OCI-LY7 (cell line): ENCODE results near the gene WIPF3.

Experiments
- EZH2phosphoT487 ChIP-seq: fragments of 200-600 bp; sonication (generic); IDR thresholded peaks from 2 replicates; pipeline ENCODE4 v1.6.1; 2018; ENCODE audit warnings: low read depth, borderline replicate concordance, mild to moderate bottlenecking, mixed run types, antibody characterized with exemption, low read length, moderate library complexity, mixed read lengths
- TF ChIP-seq, protein P1 (sequence below): fragments of 200-600 bp; sonication (generic); conservative IDR thresholded peaks from 2 replicates; pipeline ENCODE4 v1.5.1; 2014; ENCODE audit warnings: mild to moderate bottlenecking, antibody characterized with exemption, low read length, moderate library complexity, mixed read lengths

DNA sequence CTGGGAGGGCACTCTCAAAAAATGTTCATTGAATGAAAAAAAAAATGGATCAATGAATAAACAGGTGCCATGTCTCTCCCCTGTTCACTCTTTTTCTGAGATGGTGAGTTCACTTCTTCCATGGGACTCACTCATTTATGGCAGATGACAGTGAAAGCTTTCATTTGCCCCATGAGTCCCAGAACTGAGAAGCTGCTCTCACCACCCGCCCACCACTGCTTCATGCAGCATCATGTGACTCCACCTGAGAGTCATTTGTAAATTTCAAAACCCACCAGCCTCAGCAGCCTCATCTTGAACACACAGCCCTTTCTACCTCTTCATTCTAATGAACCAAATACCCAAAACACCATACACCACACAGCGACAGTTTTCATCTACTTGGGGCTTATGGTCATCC, 118.4 kb downstream of the WIPF3 start:
- TF ChIP-seq, protein P1, sequence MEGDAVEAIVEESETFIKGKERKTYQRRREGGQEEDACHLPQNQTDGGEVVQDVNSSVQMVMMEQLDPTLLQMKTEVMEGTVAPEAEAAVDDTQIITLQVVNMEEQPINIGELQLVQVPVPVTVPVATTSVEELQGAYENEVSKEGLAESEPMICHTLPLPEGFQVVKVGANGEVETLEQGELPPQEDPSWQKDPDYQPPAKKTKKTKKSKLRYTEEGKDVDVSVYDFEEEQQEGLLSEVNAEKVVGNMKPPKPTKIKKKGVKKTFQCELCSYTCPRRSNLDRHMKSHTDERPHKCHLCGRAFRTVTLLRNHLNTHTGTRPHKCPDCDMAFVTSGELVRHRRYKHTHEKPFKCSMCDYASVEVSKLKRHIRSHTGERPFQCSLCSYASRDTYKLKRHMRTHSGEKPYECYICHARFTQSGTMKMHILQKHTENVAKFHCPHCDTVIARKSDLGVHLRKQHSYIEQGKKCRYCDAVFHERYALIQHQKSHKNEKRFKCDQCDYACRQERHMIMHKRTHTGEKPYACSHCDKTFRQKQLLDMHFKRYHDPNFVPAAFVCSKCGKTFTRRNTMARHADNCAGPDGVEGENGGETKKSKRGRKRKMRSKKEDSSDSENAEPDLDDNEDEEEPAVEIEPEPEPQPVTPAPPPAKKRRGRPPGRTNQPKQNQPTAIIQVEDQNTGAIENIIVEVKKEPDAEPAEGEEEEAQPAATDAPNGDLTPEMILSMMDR, result no peak
- no peak for TF ChIP-seq EZH2phosphoT487
